GM18873 (cell line): ENCODE measurements around the gene PRKCB.
"Not testable (repeated sequence)": the region's sequence is repeated elsewhere in the genome, so short reads cannot be mapped to it uniquely, and the experiment has no call there.

Experiments used
- ATAC-seq: cut with Tn5 transposase; IDR thresholded peaks from one replicate; pipeline ENCODE4 v1.9.1; 2021; ENCODE audit warnings: mild to moderate bottlenecking, moderate library complexity, moderate number of reproducible peaks; ENCODE audit not compliant: unreplicated experiment, low FRiP score

PRKCB gene

GRCh38 chr16:24071666-24072360 is 236.0 kb downstream of the PRKCB start:
- ATAC-seq, result no peak

GRCh38 chr16:24073321-24073720 is 237.5 kb downstream of the PRKCB start:
- no peak for ATAC-seq

- ATAC-seq, result no peak
Measured at GRCh38 chr16:24074574-24074973, 238.8 kb downstream of the PRKCB start.

GRCh38 chr16:24075302-24075701 is 239.5 kb downstream of the PRKCB start:
- ATAC-seq, result no peak

- no peak for ATAC-seq
Measured at GRCh38 chr16:24075931-24076716, 240.3 kb downstream of the PRKCB start.

- no peak for ATAC-seq
Measured at GRCh38 chr16:24077292-24077691, 241.5 kb downstream of the PRKCB start.

- ATAC-seq, result no peak
Measured at GRCh38 chr16:24077966-24078365, 242.2 kb downstream of the PRKCB start.

- ATAC-seq, result no peak
Measured at GRCh38 chr16:24085666-24086065, 249.9 kb downstream of the PRKCB start.

- no peak for ATAC-seq
Measured at GRCh38 chr16:24087891-24088410, 252.2 kb downstream of the PRKCB start.

- no peak for ATAC-seq
Measured at GRCh38 chr16:24088767-24089166, 253.0 kb downstream of the PRKCB start.

GRCh38 chr16:24091125-24091524 is 255.3 kb downstream of the PRKCB start:
- ATAC-seq, result no peak

- no peak for ATAC-seq
Measured at GRCh38 chr16:24093049-24093448, 257.3 kb downstream of the PRKCB start.

- no peak for ATAC-seq
Measured at GRCh38 chr16:24094660-24095059, 258.9 kb downstream of the PRKCB start.

- ATAC-seq, result no peak
Measured at GRCh38 chr16:24098896-24099295, 263.1 kb downstream of the PRKCB start.

- ATAC-seq, result no peak
Measured at GRCh38 chr16:24101431-24101830, 265.6 kb downstream of the PRKCB start.

GRCh38 chr16:24102209-24102660 is 266.5 kb downstream of the PRKCB start:
- ATAC-seq, result no peak

GRCh38 chr16:24105471-24105870 is 269.7 kb downstream of the PRKCB start:
- not testable (repeated sequence) for ATAC-seq

GRCh38 chr16:24108090-24108489 is 272.3 kb downstream of the PRKCB start:
- not testable (repeated sequence) for ATAC-seq

- ATAC-seq, result no peak
Measured at GRCh38 chr16:24111724-24112302, 276.0 kb downstream of the PRKCB start.

- no peak for ATAC-seq
Measured at GRCh38 chr16:24113115-24113745, 277.4 kb downstream of the PRKCB start.

GRCh38 chr16:24114876-24115275 is 279.1 kb downstream of the PRKCB start:
- ATAC-seq, result no peak
